Peyer's patch (tissue), 4 donors: ENCODE measurements around the gene RAET1G.

Experiments used
- POLR2A ChIP-seq, 2 donors: fragments of 450-650 bp; IDR thresholded peaks; one replicate each; pipeline ENCODE4 v1.5.1; 2017; ENCODE audit warnings: antibody characterized with exemption in 2 of 2, mild to moderate bottlenecking in 2 of 2, moderate library complexity in 2 of 2
- TF ChIP-seq, protein P1 (sequence below), 6 experiments: fragments of 450-650 bp in 4 of 6; fragments of 200-600 bp in 2 of 6; sonication (generic) in 1 of 6; IDR thresholded peaks; one replicate each; pipeline ENCODE4 v1.5.1; 2017 to 2019; ENCODE audit warnings: antibody characterized with exemption in 6 of 6, mild to moderate bottlenecking in 3 of 6, moderate library complexity in 1 of 6

DNA sequence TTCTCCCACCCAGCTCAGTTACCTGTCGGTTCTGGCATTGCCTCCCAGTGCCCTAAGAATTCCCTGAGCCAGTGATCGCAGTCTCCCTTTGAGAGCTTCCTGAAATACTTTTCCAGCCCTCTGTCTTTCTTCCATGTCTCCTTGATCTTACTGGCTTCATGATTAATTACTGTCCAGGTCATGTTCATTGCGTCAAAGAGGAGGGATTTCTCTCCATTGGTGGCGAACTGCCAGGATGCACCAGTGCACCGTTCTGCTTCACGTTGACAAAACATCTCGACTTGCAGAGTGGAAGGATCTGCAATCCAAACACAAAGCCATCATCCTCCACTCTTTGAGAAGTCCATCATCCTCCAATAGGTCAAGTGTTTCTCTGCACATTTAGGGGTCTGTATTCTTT is 33.6 kb downstream of the RAET1G start:
- TF ChIP-seq, protein P1, sequence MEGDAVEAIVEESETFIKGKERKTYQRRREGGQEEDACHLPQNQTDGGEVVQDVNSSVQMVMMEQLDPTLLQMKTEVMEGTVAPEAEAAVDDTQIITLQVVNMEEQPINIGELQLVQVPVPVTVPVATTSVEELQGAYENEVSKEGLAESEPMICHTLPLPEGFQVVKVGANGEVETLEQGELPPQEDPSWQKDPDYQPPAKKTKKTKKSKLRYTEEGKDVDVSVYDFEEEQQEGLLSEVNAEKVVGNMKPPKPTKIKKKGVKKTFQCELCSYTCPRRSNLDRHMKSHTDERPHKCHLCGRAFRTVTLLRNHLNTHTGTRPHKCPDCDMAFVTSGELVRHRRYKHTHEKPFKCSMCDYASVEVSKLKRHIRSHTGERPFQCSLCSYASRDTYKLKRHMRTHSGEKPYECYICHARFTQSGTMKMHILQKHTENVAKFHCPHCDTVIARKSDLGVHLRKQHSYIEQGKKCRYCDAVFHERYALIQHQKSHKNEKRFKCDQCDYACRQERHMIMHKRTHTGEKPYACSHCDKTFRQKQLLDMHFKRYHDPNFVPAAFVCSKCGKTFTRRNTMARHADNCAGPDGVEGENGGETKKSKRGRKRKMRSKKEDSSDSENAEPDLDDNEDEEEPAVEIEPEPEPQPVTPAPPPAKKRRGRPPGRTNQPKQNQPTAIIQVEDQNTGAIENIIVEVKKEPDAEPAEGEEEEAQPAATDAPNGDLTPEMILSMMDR (IDR thresholded peaks at IDR 0.05) = no peak
- no peak for TF ChIP-seq POLR2A (IDR thresholded peaks at IDR 0.05)
